Epithelial cell of esophagus (primary cell): ENCODE data around the gene PGR.

Source experiments
- DNase-seq: peaks from one replicate; pipeline ENCODE4 v3.0.0; 2010; ENCODE audit warnings: low read depth
- H3K4me3 ChIP-seq: 2 replicates; pipeline ENCODE4 v1.5.1; 2011; ENCODE audit warnings: mild to moderate bottlenecking, low read length, control low read depth
- TF ChIP-seq, protein P1 (sequence below): IDR thresholded peaks from 2 replicates; pipeline ENCODE4 v1.5.1; 2011; ENCODE audit warnings: low read depth, mild to moderate bottlenecking, low read length, control low read depth, inconsistent platforms; ENCODE audit not compliant: insufficient read depth; ENCODE audit errors: missing control alignments

Gene PGR

GRCh38 chr11:101133190-101133589 is 3.6 kb upstream of the PGR start:
- DNase-seq: no peak
- TF ChIP-seq, protein P1, sequence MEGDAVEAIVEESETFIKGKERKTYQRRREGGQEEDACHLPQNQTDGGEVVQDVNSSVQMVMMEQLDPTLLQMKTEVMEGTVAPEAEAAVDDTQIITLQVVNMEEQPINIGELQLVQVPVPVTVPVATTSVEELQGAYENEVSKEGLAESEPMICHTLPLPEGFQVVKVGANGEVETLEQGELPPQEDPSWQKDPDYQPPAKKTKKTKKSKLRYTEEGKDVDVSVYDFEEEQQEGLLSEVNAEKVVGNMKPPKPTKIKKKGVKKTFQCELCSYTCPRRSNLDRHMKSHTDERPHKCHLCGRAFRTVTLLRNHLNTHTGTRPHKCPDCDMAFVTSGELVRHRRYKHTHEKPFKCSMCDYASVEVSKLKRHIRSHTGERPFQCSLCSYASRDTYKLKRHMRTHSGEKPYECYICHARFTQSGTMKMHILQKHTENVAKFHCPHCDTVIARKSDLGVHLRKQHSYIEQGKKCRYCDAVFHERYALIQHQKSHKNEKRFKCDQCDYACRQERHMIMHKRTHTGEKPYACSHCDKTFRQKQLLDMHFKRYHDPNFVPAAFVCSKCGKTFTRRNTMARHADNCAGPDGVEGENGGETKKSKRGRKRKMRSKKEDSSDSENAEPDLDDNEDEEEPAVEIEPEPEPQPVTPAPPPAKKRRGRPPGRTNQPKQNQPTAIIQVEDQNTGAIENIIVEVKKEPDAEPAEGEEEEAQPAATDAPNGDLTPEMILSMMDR: no peak
- no peak overlapping the region for H3K4me3 ChIP-seq

- TF ChIP-seq, protein P1: no peak
- no peak overlapping the region for H3K4me3 ChIP-seq
- no peak for DNase-seq
Observed at GRCh38 chr11:101128571-101129202, 926 bp downstream of the PGR start.

DNA sequence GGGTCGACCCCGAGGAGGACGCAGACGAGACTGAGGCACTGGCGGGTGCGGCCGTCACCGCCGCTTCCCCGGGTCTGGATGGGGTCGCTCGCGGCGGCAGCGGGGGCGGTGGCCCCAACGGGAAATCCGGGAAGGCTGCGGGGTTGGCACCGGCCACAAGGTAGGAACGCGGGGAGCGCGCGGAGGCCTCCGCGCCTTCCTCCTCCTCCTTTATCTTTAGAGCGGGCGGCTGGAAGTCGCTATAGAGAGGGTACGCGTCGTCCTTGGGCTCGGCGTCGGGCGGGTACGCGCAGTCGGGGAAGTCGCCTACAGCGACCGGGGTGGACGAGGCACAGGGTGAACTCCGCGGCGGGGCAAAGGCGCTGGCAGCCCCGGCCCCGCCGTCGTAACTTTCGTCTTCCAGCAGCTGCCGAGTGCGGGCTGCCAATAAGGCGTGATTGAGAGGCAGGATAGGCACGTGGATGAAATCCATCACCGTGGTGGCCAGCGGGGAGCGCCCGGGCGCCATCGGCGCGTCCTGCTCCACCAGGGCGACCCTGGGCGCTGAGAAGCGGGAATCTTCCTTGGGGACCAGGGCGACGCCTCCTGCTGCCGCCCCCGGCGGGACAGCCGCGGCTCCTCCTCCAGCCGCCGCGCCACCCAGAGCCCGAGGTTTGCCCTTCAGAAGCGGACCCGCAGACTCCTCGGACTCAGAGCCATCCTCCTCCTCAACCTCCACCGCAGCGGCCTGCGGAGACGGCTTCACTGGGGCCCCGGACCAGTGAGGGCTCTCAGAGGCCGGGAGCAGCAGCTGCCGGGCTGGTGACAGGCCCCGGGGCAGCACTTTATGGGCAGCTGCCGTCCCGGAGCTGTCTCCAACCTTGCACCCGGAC is 1.7 kb downstream of the PGR start:
- no peak for DNase-seq

DNA sequence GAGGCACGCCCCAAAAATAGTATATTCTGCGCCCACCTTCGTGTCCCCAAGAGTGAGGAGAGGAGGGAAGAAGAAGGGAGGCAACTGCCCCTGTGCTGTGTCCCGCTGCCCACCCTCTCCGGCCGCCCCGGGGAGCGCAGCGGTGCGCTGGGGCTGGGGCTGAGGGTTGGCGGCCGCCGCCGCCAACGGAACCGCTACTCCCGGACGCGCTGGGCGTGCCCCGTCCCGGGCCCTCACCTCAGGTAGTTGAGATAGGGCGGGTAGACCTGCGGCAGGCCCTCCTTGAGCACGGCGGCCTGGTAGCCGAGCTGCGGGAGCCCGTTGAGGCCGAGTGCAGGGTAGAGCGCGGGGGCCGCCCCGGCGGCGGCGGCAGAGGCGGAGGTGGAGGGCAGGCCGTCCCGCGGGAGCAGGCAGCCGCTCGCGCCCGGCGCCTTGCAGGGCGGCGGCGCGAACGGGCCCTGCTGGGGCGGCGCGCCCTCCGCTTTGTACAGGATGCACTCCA is 2.4 kb downstream of the PGR start:
- TF ChIP-seq, protein P1: no peak
- H3K4me3 ChIP-seq: no peak overlapping the region
- DNase-seq: no peak

More for the DNA sequence above, 1.7 kb downstream of the PGR start:
- TF ChIP-seq, protein P1: no peak
- no peak overlapping the region for H3K4me3 ChIP-seq

DNA sequence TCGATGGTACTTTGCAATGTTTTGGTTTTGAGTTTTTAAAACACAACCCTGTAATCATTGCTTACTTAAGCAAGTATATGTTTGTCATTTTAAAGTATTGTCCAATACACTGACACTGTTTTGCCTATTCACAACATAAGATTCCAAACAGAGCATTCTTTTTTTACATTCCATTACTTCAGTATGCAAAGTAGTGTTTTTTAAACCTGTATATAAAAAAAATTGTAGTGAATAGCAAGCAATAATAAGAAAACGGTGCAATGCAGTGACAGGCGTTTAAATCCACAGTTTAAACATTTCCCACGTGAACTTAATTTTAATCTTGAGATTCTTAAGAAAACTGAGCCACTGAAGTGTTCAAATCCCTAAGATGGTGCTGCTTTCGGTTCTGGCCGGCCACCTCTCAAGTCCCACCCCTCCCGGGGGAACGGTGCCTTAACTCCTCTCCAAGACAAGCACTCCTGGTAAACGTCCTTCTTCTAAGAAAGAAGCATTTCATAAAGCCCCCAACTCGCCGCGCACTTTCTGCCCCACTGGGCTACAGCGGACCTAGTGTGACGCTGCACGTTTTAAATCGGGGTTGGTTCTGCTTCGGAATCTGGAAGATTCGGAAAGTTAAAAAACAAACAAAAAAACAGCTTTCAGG is 2.9 kb downstream of the PGR start:
- DNase-seq: no peak
- TF ChIP-seq, protein P1: no peak
- H3K4me3 ChIP-seq: no peak overlapping the region

DNA sequence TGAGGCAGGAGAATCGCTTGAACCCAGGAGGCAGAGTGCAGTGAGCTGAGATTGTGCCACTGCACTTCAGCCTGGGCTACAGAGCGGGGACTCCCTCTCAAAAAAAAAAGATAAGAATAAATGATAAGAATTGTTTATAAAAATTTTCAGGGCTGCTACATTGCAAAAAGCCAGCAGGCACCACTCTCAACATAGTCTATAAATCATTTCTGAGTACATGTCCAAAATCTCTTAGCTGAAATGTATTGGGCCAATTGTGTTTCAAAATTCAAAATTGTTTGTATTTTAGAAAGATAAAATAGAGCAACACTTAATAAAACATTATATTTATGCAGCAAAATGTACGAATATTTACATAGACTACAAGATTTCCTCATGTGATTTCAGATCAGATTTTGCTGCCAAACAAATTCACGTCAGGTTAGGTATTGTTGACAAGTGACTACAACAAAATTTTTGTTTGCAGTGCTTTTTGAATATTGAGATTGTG is 13.9 kb downstream of the PGR start:
- no peak overlapping the region for H3K4me3 ChIP-seq
- no peak for DNase-seq
- TF ChIP-seq, protein P1: no peak
